Skeletal muscle satellite cell (primary cell): Measurements from ENCODE around the gene HOXA7.

Source experiments
- H3K27me3 ChIP-seq: 2 replicates; pipeline ENCODE4 v1.7.0; 2013; ENCODE audit warnings: low read length; ENCODE audit not compliant: control insufficient read depth, insufficient read depth
- H3K36me3 ChIP-seq: 2 replicates; pipeline ENCODE4 v1.7.0; 2013; ENCODE audit warnings: mild to moderate bottlenecking, control low read depth, low read length; ENCODE audit not compliant: insufficient read depth
- H3K4me1 ChIP-seq: 2 replicates; pipeline ENCODE4 v1.7.0; 2013; ENCODE audit warnings: low read length; ENCODE audit not compliant: control insufficient read depth, insufficient read depth
- H3K4me2 ChIP-seq: 2 replicates; pipeline ENCODE4 v1.7.0; 2013; ENCODE audit warnings: mild to moderate bottlenecking, low read length
- H3K4me3 ChIP-seq: 2 replicates; pipeline ENCODE4 v1.7.0; 2013; ENCODE audit warnings: low read length
- H3K9ac ChIP-seq: 2 replicates; pipeline ENCODE4 v1.7.0; 2013; ENCODE audit warnings: mild to moderate bottlenecking, low read depth, low read length, moderate library complexity
- H3K9me3 ChIP-seq: replicated peaks from 2 replicates; pipeline ENCODE4 v1.7.0; 2013; ENCODE audit warnings: mild to moderate bottlenecking, control low read depth, low read length

HOXA7 gene

GRCh38 chr7:27165089-27165995 is 8.9 kb upstream of the HOXA7 start, which contains the start of gene HOXA9:
Gene HOXA9 (minus strand): TSS chr7:27165537. CDS start chr7:27165457, 80 bp downstream.
- H3K4me1 ChIP-seq: peaks cover 41% of the 10 kb centered on the region
- H3K9ac ChIP-seq: peak within 1 kb of the TSS; percentile 97
- peak within 1 kb of the TSS; percentile 88 for H3K4me3 ChIP-seq
- no peaks in the 10 kb centered on the region for H3K27me3 ChIP-seq
- H3K9me3 ChIP-seq: no peaks in the 10 kb centered on the region
- peaks cover 9% of the 10 kb centered on the region for H3K36me3 ChIP-seq
- peak within 1 kb of the TSS; percentile 98 for H3K4me2 ChIP-seq

DNA sequence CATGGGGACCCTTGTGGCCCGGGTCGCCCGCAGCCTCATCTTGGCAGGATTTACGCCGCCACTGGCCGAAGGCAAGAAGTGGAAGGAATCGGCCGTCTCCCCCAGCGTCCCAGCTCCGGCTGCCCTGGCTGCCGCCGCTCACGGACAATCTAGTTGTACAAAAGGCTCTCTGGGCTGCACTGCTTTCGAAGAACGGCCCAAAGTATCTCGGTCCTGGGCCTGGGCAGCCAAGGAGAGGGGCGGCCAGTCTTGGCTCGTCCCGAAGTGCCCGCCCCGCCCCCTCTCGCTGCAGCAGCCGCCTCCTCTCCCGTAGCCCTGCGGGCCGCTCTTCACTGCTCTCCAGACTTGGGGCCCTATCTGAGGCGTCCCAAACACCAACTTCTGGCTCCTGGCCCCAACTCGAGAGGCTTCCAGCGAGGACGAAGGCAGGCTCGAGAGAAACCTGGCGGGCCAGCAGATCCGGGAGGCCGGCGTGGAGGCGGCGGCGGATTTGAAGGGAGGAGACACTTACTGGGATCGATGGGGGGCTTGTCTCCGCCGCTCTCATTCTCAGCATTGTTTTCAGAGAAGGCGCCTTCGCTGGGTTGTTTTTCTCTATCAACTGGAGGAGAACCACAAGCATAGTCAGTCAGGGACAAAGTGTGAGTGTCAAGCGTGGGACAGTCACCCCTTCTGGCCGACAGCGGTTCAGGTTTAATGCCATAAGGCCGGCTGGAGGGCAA is 8.1 kb upstream of the HOXA7 start:
- H3K4me3 ChIP-seq: peak overlapping the region; percentile 88
- peaks cover 46% of the 10 kb centered on the region for H3K4me1 ChIP-seq
- no peaks in the 10 kb centered on the region for H3K27me3 ChIP-seq
- H3K4me2 ChIP-seq: peak overlapping the region; percentile 98
- H3K36me3 ChIP-seq: peaks cover 9% of the 10 kb centered on the region
- H3K9me3 ChIP-seq: no peaks in the 10 kb centered on the region
- peak overlapping the region; percentile 97 for H3K9ac ChIP-seq

GRCh38 chr7:27164045-27164366 is 7.5 kb upstream of the HOXA7 start:
- Histone ChIP-seq H3K4me2 (peak overlapping the region; percentile 98), H3K9me3 (no peaks in the 10 kb centered on the region), H3K4me3 (peak overlapping the region; percentile 88), H3K4me1 (peaks cover 46% of the 10 kb centered on the region), H3K27me3 (no peaks in the 10 kb centered on the region), H3K36me3 (peaks cover 9% of the 10 kb centered on the region), H3K9ac (peak overlapping the region; percentile 97)

DNA sequence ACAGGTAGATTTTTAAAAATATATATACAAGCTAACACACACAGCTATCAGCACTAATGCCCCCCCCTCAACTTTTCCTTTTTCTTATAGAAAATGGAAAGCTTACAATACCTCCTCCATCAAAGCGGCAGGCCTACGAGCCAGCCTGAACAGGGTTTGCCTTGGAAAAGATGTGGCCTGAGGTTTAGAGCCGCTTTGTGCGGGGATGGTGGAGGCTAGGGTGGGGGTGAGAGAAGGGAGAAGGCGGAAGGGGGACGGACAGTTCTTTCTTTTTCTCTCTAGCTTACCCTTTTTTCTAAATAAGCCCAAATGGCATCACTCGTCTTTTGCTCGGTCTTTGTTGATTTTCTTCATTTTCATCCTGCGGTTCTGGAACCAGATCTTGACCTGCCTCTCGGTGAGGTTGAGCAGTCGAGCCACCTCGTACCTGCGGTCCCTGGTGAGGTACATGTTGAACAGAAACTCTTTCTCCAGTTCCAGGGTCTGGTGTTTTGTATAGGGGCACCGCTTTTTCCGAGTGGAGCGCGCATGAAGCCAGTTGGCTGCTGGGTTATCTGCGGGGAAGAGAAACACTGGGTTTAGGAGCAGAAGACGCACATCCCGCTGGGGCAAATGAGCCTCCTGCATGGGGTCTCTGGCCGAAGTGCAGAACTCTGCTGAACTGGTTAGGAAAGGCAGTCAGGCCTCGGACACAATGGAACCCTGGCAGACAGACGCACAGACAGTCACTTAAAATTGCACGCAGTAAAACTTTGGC is 7.0 kb upstream of the HOXA7 start:
- Histone ChIP-seq H3K36me3 (peaks cover 9% of the 10 kb centered on the region), H3K4me1 (peaks cover 41% of the 10 kb centered on the region), H3K9ac (peak overlapping the region; percentile 97), H3K9me3 (no peaks in the 10 kb centered on the region), H3K4me2 (peak overlapping the region; percentile 98), H3K27me3 (no peaks in the 10 kb centered on the region), H3K4me3 (peak overlapping the region; percentile 88)

GRCh38 chr7:27162561-27163287 is 6.2 kb upstream of the HOXA7 start:
- H3K9me3 ChIP-seq: no peaks in the 10 kb centered on the region
- H3K4me3 ChIP-seq: peak overlapping the region; percentile 88
- peak overlapping the region; percentile 98 for H3K4me2 ChIP-seq
- H3K9ac ChIP-seq: peak overlapping the region; percentile 97
- H3K27me3 ChIP-seq: no peaks in the 10 kb centered on the region
- peaks cover 9% of the 10 kb centered on the region for H3K36me3 ChIP-seq
- H3K4me1 ChIP-seq: peaks cover 34% of the 10 kb centered on the region

DNA sequence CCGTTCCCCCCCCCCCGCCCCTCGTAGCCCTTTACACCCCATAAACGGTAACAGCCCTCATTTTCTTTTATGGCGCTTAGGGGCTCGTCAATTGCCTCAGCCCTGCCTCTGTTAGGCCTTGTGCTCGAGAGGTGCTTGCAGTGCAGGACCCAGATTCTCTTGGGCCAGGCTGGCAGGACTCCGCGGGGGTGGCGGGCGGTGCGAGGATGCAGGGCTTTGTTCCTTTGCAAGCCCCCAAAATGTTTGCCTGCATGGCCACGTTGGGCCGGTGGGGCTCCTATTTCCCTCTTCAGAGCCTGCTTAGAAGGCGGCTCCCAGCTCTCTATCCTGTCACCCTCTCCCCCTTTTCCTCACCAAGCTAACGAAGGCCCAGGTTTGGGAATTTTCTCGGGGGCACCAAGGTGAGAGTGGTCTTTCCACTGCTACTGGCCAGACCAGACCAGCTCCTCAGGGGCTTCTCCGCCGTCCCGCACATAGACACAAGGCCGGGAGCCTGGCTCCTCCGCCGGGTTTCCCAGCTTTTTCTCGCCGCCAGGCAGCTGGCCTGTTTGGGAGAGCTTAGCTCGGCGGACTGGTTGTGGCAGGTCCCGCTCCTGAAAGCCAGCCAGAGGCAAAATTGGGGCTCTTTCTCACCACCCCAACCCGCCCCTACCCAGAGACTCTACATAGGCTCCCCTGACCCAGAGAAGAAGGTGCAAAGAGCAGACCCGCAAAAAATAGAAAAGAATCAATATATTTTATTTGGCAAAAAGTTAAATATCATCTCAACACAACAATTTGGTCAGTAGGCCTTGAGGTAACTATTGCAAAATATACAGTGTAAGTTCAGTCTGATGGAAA is 5.5 kb upstream of the HOXA7 start:
- Histone ChIP-seq H3K4me1 (peaks cover 27% of the 10 kb centered on the region), H3K4me2 (peak overlapping the region; percentile 98), H3K4me3 (peak overlapping the region; percentile 88), H3K27me3 (no peaks in the 10 kb centered on the region), H3K9me3 (no peaks in the 10 kb centered on the region), H3K36me3 (peaks cover 9% of the 10 kb centered on the region), H3K9ac (peak overlapping the region; percentile 97)

DNA sequence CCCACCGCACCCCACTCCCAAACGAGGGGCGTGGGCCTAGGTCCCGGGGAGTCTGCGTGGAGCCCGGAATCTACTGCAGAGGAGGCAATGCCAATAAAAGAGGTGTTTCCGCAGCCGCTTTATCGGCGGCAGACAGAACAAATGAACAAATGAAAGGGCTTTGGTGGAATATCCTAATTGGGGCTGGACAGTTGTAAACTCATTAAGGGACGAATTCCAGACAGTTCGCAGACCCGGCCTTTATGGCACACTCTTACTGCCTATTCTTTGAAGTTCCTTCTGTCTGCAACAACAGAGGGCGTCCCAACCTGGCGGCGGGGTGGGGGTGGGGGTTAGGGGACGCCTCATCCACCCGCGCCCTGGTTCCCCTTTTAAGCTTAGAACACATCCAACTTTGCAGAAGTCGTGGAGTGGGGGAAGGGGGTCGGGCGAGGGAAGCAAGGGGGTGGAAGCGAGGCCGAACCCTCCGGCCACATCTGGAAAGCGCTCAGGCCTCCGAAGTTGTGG is 4.8 kb upstream of the HOXA7 start:
- H3K9ac ChIP-seq: peak overlapping the region; percentile 67

DNA sequence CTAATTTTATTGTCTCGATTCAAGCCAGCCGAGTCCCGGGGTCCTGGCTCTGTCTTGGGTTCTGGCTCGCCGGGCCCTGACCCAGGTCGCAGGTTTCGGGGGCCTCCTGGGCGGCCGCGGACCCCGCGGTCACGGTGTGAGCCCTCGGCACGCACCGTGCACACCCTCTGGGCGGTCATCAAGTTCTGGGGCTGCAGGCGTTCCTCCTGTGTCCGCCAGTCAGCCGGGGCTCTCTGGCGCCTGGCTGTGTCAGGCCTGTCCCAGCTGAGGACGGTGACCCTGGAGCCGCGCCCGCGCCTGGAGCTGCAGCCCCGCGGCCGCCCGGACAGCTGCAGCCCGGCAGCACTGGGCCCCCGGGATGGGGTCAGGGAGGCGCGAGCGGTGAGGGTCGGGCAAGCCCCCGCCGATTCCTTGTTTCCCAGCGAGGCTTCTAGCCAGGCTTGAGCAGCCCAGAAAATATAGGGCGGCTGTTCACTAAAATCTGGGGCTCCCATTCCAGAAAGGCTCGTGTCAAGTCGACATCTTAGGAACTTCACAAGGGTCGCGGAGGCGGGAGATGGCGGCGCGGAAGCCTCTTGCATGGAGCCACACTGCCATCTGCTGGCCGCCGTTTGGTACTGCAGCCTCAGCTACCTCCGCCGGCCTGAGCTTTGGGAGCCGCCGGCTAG is 4.2 kb upstream of the HOXA7 start:
- peaks cover 9% of the 10 kb centered on the region for H3K36me3 ChIP-seq
- H3K4me3 ChIP-seq: peak overlapping the region; percentile 82
- H3K4me2 ChIP-seq: peak overlapping the region; percentile 99
- H3K27me3 ChIP-seq: no peaks in the 10 kb centered on the region
- H3K9ac ChIP-seq: peak overlapping the region; percentile 85
- peaks cover 18% of the 10 kb centered on the region for H3K4me1 ChIP-seq
- H3K9me3 ChIP-seq: no peaks in the 10 kb centered on the region

More for the DNA sequence above, 4.8 kb upstream of the HOXA7 start:
- no peaks in the 10 kb centered on the region for H3K27me3 ChIP-seq
- H3K4me3 ChIP-seq: peak overlapping the region; percentile 82
- peaks cover 9% of the 10 kb centered on the region for H3K36me3 ChIP-seq
- H3K4me1 ChIP-seq: peaks cover 22% of the 10 kb centered on the region
- H3K4me2 ChIP-seq: peak overlapping the region; percentile 99
- H3K9me3 ChIP-seq: no peaks in the 10 kb centered on the region

GRCh38 chr7:27160145-27160545 is 3.7 kb upstream of the HOXA7 start:
- Histone ChIP-seq H3K9ac (peak overlapping the region; percentile 85), H3K9me3 (no peaks in the 10 kb centered on the region), H3K4me2 (peak overlapping the region; percentile 99), H3K4me3 (peak overlapping the region; percentile 82), H3K4me1 (peaks cover 23% of the 10 kb centered on the region), H3K27me3 (no peaks in the 10 kb centered on the region), H3K36me3 (peaks cover 9% of the 10 kb centered on the region)
